WTC11 (cell line): Measurements from ENCODE around the gene CPNE5.

Source experiments
- AFF4 ChIP-seq: sonication (generic); formaldehyde crosslinking; IDR thresholded peaks from 2 replicates; pipeline ENCODE4 v1.8.1; 2023; ENCODE audit warnings: mild to moderate bottlenecking, missing genetic modification reagents, borderline replicate concordance
- ATF6 ChIP-seq: sonication (generic); formaldehyde crosslinking; IDR thresholded peaks from 2 replicates; pipeline ENCODE4 v1.8.1; 2023; ENCODE audit warnings: mild to moderate bottlenecking, missing genetic modification reagents
- CREM ChIP-seq: sonication (generic); formaldehyde crosslinking; IDR thresholded peaks from 2 replicates; pipeline ENCODE4 v1.8.1; 2022; ENCODE audit warnings: mild to moderate bottlenecking, missing genetic modification reagents, moderate library complexity
- CTCF ChIP-seq: fragments of 200-600 bp; IDR thresholded peaks from 2 replicates; pipeline ENCODE4 v1.8.0; 2022; ENCODE audit warnings: antibody characterized with exemption
- GABPB1 ChIP-seq: sonication (generic); formaldehyde crosslinking; IDR thresholded peaks from 2 replicates; pipeline ENCODE4 v1.8.1; 2023; ENCODE audit warnings: mild to moderate bottlenecking, missing genetic modification reagents
- MAX ChIP-seq: sonication (generic); formaldehyde crosslinking; IDR thresholded peaks from 2 replicates; pipeline ENCODE4 v1.8.0; 2022; ENCODE audit warnings: mild to moderate bottlenecking, missing genetic modification reagents
- RELA ChIP-seq: sonication (generic); formaldehyde crosslinking; IDR thresholded peaks from 2 replicates; pipeline ENCODE4 v1.8.1; 2022; ENCODE audit warnings: missing genetic modification reagents, mild to moderate bottlenecking, borderline replicate concordance
- STAT6 ChIP-seq: sonication (generic); formaldehyde crosslinking; conservative IDR thresholded peaks from 2 replicates; pipeline ENCODE4 v1.8.1; 2023; ENCODE audit warnings: mild to moderate bottlenecking, low read depth, missing genetic modification reagents, moderate library complexity
- USF1 ChIP-seq: sonication (generic); formaldehyde crosslinking; IDR thresholded peaks from 2 replicates; pipeline ENCODE4 v1.8.0; 2022; ENCODE audit warnings: mild to moderate bottlenecking, missing genetic modification reagents

- TF ChIP-seq MAX (CRISPR knock-in tag) (no peak), RELA (no peak), CTCF (no peak), USF1 (CRISPR knock-in tag) (no peak), ATF6 (CRISPR knock-in tag) (no peak), GABPB1 (no peak), AFF4 (CRISPR knock-in tag) (no peak), CREM (CRISPR knock-in tag) (no peak), STAT6 (CRISPR knock-in tag) (no peak)
These were observed 33.9 kb upstream of the CPNE5 start for GRCh38 chr6:36873115-36873514.
